H9 (cell line): ENCODE data around the gene CFHR3. TPM values are rescaled to one million over a fixed set of nuclear protein-coding genes. Genes with fewer than 3 reads are reported as not detected.

Experiments used
- DNase-seq: peaks from one replicate; pipeline ENCODE4 v3.0.0-alpha.2; 2017
- H2AFZ ChIP-seq: one replicate; pipeline ENCODE4 v1.6.1; 2013; ENCODE audit warnings: mild to moderate bottlenecking, low read length, control low read depth, moderate library complexity
- H2AK5ac ChIP-seq: 2 replicates; pipeline ENCODE4 v1.6.1; 2013; ENCODE audit warnings: low read length, control low read depth, mixed read lengths; ENCODE audit not compliant: insufficient read length
- H2BK120ac ChIP-seq: one replicate; pipeline ENCODE4 v1.6.1; 2013; ENCODE audit warnings: low read depth, mild to moderate bottlenecking, low read length, control low read depth, inconsistent platforms; ENCODE audit not compliant: poor library complexity, severe bottlenecking
- H2BK12ac ChIP-seq: 2 replicates; pipeline ENCODE4 v1.6.1; 2013; ENCODE audit warnings: low read length, control low read depth, mixed read lengths, low read depth; ENCODE audit not compliant: insufficient read length
- H2BK15ac ChIP-seq: 2 replicates; pipeline ENCODE4 v1.6.1; 2013; ENCODE audit warnings: low read depth, low read length, control low read depth
- H2BK20ac ChIP-seq: one replicate; pipeline ENCODE4 v1.6.1; 2013; ENCODE audit warnings: low read depth, mild to moderate bottlenecking, low read length, control low read depth, inconsistent platforms; ENCODE audit not compliant: poor library complexity, severe bottlenecking
- H2BK5ac ChIP-seq: 2 replicates; pipeline ENCODE4 v1.6.1; 2013; ENCODE audit warnings: low read length, control low read depth, mixed read lengths; ENCODE audit not compliant: insufficient read length
- H3K14ac ChIP-seq: 2 replicates; pipeline ENCODE4 v1.6.1; 2013; ENCODE audit warnings: low read length, control low read depth; ENCODE audit not compliant: insufficient read depth
- H3K18ac ChIP-seq: 2 replicates; pipeline ENCODE4 v1.6.1; 2013; ENCODE audit warnings: low read depth, mild to moderate bottlenecking, mixed read lengths, low read length, control low read depth; ENCODE audit not compliant: insufficient read length
- H3K23ac ChIP-seq: 2 replicates; pipeline ENCODE4 v1.6.1; 2013; ENCODE audit warnings: low read length, control low read depth, mixed read lengths, low read depth; ENCODE audit not compliant: insufficient read length
- H3K23me2 ChIP-seq: 2 replicates; pipeline ENCODE4 v1.6.1; 2013; ENCODE audit warnings: low read depth, mild to moderate bottlenecking, mixed read lengths, low read length, control low read depth; ENCODE audit not compliant: insufficient read length, poor library complexity, severe bottlenecking
- H3K27ac ChIP-seq: 2 replicates; pipeline ENCODE4 v1.5.1; 2013; ENCODE audit warnings: low read length, control low read depth, mixed read lengths, low read depth; ENCODE audit not compliant: insufficient read length
- H3K27me3 ChIP-seq: 2 replicates; pipeline ENCODE4 v1.6.1; 2013; ENCODE audit warnings: low read length, control low read depth, inconsistent platforms; ENCODE audit not compliant: insufficient read depth
- H3K4ac ChIP-seq: 2 replicates; pipeline ENCODE4 v1.6.1; 2013; ENCODE audit warnings: low read depth, mild to moderate bottlenecking, control low read depth, inconsistent platforms, low read length, moderate library complexity
- H3K4me1 ChIP-seq: 2 replicates; pipeline ENCODE4 v1.6.1; 2013; ENCODE audit warnings: low read length, control low read depth, inconsistent platforms; ENCODE audit not compliant: insufficient read depth
- H3K4me2 ChIP-seq: 2 replicates; pipeline ENCODE4 v1.6.1; 2013; ENCODE audit warnings: low read length, control low read depth, mixed read lengths; ENCODE audit not compliant: insufficient read length, insufficient read depth
- H3K56ac ChIP-seq: 2 replicates; pipeline ENCODE4 v1.6.1; 2013; ENCODE audit warnings: low read depth, mild to moderate bottlenecking, mixed read lengths, low read length, control low read depth; ENCODE audit not compliant: insufficient read length
- H3K79me1 ChIP-seq: 2 replicates; pipeline ENCODE4 v1.6.1; 2013; ENCODE audit warnings: low read depth, mild to moderate bottlenecking, moderate library complexity, low read length, control low read depth, inconsistent platforms; ENCODE audit not compliant: insufficient read depth, poor library complexity, severe bottlenecking
- H3K79me2 ChIP-seq: 2 replicates; pipeline ENCODE4 v1.6.1; 2013; ENCODE audit warnings: low read length, control low read depth, inconsistent platforms; ENCODE audit not compliant: insufficient read depth
- H3K9ac ChIP-seq: 2 replicates; pipeline ENCODE4 v1.6.1; 2013; ENCODE audit warnings: low read length, control low read depth, mixed read lengths; ENCODE audit not compliant: insufficient read length; ENCODE audit errors: extremely low read depth
- H3K9me3 ChIP-seq: one replicate; pipeline ENCODE4 v1.6.1; 2013; ENCODE audit warnings: low read depth, low read length, inconsistent platforms; ENCODE audit not compliant: control insufficient read depth
- H3T11ph ChIP-seq: one replicate; pipeline ENCODE4 v1.6.1; 2013; ENCODE audit warnings: mild to moderate bottlenecking, low read length, control low read depth, inconsistent platforms
- H4K20me1 ChIP-seq: one replicate; pipeline ENCODE4 v1.6.1; 2013; ENCODE audit not compliant: control insufficient read depth, insufficient read length, insufficient read depth
- H4K5ac ChIP-seq: 2 replicates; pipeline ENCODE4 v1.6.1; 2013; ENCODE audit warnings: low read depth, mild to moderate bottlenecking, mixed read lengths, low read length, control low read depth; ENCODE audit not compliant: insufficient read length
- H4K8ac ChIP-seq: replicated peaks from 2 replicates; pipeline ENCODE4 v1.6.1; 2013; ENCODE audit warnings: low read length, control low read depth, mixed read lengths, low read depth; ENCODE audit not compliant: insufficient read length
- H4K91ac ChIP-seq: 2 replicates; pipeline ENCODE4 v1.6.1; 2013; ENCODE audit warnings: low read depth, mild to moderate bottlenecking, moderate library complexity, mixed read lengths, low read length, control low read depth; ENCODE audit not compliant: insufficient read length
- H3K27ac Mint-ChIP-seq, 3 experiments: 2 replicates in 2 of 3; 3 replicates in 1 of 3; pipeline ENCODE4 v1.8.0; 2020 to 2021; ENCODE audit warnings: mixed read lengths in 3 of 3, mild to moderate bottlenecking in 1 of 3, moderate library complexity in 1 of 3
- H3K27me3 Mint-ChIP-seq: 2 replicates; pipeline ENCODE4 v1.8.0; 2021; ENCODE audit warnings: low read depth, mild to moderate bottlenecking, moderate library complexity, mixed read lengths
- H3K36me3 Mint-ChIP-seq, 3 experiments: 2 replicates in 2 of 3; 3 replicates in 1 of 3; pipeline ENCODE4 v1.8.0; 2020 to 2021; ENCODE audit warnings: low read depth in 3 of 3, mixed read lengths in 3 of 3; ENCODE audit not compliant: insufficient read depth in 1 of 3
- H3K4me1 Mint-ChIP-seq, 2 experiments: 2 replicates each; pipeline ENCODE4 v1.8.0; 2020; ENCODE audit warnings: mixed read lengths in 2 of 2
- H3K4me3 Mint-ChIP-seq, 2 experiments: 2 replicates in 1 of 2; 3 replicates in 1 of 2; pipeline ENCODE4 v1.8.0; 2020 to 2021; ENCODE audit warnings: mild to moderate bottlenecking in 2 of 2, mixed read lengths in 2 of 2, moderate library complexity in 1 of 2
- H3K9me3 Mint-ChIP-seq, 2 experiments: 2 replicates in 1 of 2; 3 replicates in 1 of 2; pipeline ENCODE4 v1.8.0; 2020; ENCODE audit warnings: mild to moderate bottlenecking in 2 of 2, mixed read lengths in 2 of 2, moderate library complexity in 1 of 2
- WGBS: extraction: QIAGEN DNeasy Blood & Tissue Kit; methylation state at CpG from one replicate; pipeline ENCODE4 v1.1.7; 2013; ENCODE audit warnings: missing lambda C conversion rate, low lambda C conversion rate, mixed read lengths; ENCODE audit not compliant: insufficient read length; ENCODE audit errors: extremely low coverage; 5-methylcytosine and 5-hydroxymethylcytosine counted together
- total RNA-seq: library from RNA; stranded (reverse); gene quantifications from 2 replicates; pipeline ENCODE4 v1.2.1, GENCODE V29; 2021
- TF ChIP-seq, protein P1 (sequence below): fragments of 200-600 bp; sonication (generic); conservative IDR thresholded peaks from 3 replicates; pipeline ENCODE4 v1.8.0; 2021; ENCODE audit warnings: antibody characterized with exemption, mild to moderate bottlenecking

Gene CFHR3
- total RNA-seq, 1 experiment from 2014 or later = 1.4 TPM

DNA sequence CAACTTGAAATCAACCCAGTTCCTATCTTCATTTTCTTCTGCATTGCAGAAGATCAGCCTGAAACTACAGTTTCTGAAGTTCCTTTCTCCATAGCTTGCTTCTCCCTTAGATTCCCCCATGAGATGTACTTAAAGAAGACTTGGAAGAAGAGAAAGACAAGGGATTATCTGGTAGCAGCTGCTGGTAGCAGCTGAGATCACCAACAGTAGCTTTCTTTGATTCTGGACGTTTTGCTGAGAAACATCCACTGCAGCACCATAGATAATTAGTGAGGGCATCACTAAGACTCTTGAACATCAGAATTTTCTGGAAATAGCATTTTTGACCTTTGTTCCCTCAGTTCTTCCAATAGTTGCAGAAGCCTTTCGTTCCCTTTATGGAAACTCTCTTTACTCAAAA, 465 bp upstream of the CFHR3 start:
- H2AK5ac ChIP-seq = no peak overlapping the region
- no peak overlapping the region for H4K8ac ChIP-seq
- H3K23ac ChIP-seq = no peak overlapping the region
- no peak overlapping the region for H3K9ac ChIP-seq
- no CpG with 5 or more reads among the region's 2 CpGs for WGBS
- no peak overlapping the region for H2BK5ac ChIP-seq
- no peak overlapping the region for H2BK120ac ChIP-seq
- H3K23me2 ChIP-seq = no peaks in the 10 kb centered on the region
- Mint-ChIP-seq H3K9me3 (no peaks in the 10 kb centered on the region), H3K36me3 (no peaks in the 10 kb centered on the region), H3K27ac (no peak overlapping the region), H3K4me1 (no peaks in the 10 kb centered on the region), H3K27me3 (no peaks in the 10 kb centered on the region), H3K4me3 (no peak overlapping the region)
- H3K4me2 ChIP-seq = no peak overlapping the region
- no peak overlapping the region for H2AFZ ChIP-seq
- H3K14ac ChIP-seq = no peak overlapping the region
- H2BK20ac ChIP-seq = no peak overlapping the region
- no peaks in the 10 kb centered on the region for H4K20me1 ChIP-seq
- no peak overlapping the region for H3K56ac ChIP-seq
- H4K5ac ChIP-seq = no peak overlapping the region
- H3K79me2 ChIP-seq = no peaks in the 10 kb centered on the region
- H3K79me1 ChIP-seq = no peaks in the 10 kb centered on the region
- no peak overlapping the region for H3K27ac ChIP-seq
- H4K91ac ChIP-seq = no peak overlapping the region
- no peaks in the 10 kb centered on the region for H3K27me3 ChIP-seq
- H3K4ac ChIP-seq = no peak overlapping the region
- TF ChIP-seq, protein P1, sequence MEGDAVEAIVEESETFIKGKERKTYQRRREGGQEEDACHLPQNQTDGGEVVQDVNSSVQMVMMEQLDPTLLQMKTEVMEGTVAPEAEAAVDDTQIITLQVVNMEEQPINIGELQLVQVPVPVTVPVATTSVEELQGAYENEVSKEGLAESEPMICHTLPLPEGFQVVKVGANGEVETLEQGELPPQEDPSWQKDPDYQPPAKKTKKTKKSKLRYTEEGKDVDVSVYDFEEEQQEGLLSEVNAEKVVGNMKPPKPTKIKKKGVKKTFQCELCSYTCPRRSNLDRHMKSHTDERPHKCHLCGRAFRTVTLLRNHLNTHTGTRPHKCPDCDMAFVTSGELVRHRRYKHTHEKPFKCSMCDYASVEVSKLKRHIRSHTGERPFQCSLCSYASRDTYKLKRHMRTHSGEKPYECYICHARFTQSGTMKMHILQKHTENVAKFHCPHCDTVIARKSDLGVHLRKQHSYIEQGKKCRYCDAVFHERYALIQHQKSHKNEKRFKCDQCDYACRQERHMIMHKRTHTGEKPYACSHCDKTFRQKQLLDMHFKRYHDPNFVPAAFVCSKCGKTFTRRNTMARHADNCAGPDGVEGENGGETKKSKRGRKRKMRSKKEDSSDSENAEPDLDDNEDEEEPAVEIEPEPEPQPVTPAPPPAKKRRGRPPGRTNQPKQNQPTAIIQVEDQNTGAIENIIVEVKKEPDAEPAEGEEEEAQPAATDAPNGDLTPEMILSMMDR = no peak
- no peak overlapping the region for H2BK15ac ChIP-seq
- H3K9me3 ChIP-seq = no peaks in the 10 kb centered on the region
- no peak overlapping the region for H3K18ac ChIP-seq
- H3T11ph ChIP-seq = no peak overlapping the region
- H3K4me1 ChIP-seq = no peaks in the 10 kb centered on the region
- DNase-seq = no peak
- no peak overlapping the region for H2BK12ac ChIP-seq
